Effector memory CD8-positive, alpha-beta T cell (primary cell): Measurements from ENCODE around the gene TRAF4.
"Not testable (repeated sequence)": the region's sequence is repeated elsewhere in the genome, so short reads cannot be mapped to it uniquely, and the experiment has no call there.

Source experiments
- ATAC-seq: fragments of 150-1000 bp; cut with Tn5 transposase; replicated peaks from 2 replicates; pipeline ENCODE4 v1.10.0; 2021; ENCODE audit warnings: mild to moderate bottlenecking, moderate library complexity
- DNase-seq, 3 experiments: peaks; one replicate each; pipeline ENCODE4 v3.0.0; 2021
- H3K27ac Mint-ChIP-seq, 2 donors: one replicate each; pipeline ENCODE4 v1.8.0; 2022; ENCODE audit warnings: mild to moderate bottlenecking in 2 of 2, mixed read lengths in 2 of 2, moderate library complexity in 2 of 2
- H3K27me3 Mint-ChIP-seq, 2 donors: one replicate each; pipeline ENCODE4 v1.8.0; 2022; ENCODE audit warnings: mixed read lengths in 2 of 2
- H3K36me3 Mint-ChIP-seq: one replicate; pipeline ENCODE4 v1.8.0; 2022; ENCODE audit warnings: mild to moderate bottlenecking, moderate library complexity, mixed read lengths; ENCODE audit not compliant: insufficient read depth
- H3K4me1 Mint-ChIP-seq, 2 donors: one replicate each; pipeline ENCODE4 v1.8.0; 2022; ENCODE audit warnings: low read depth in 2 of 2, mixed read lengths in 2 of 2
- H3K4me3 Mint-ChIP-seq, 2 donors: one replicate each; pipeline ENCODE4 v1.8.0; 2022; ENCODE audit warnings: mild to moderate bottlenecking in 2 of 2, mixed read lengths in 2 of 2, moderate library complexity in 2 of 2
- H3K9me3 Mint-ChIP-seq, 2 donors: one replicate each; pipeline ENCODE4 v1.8.0; 2022; ENCODE audit warnings: mixed read lengths in 2 of 2

Gene TRAF4

DNA sequence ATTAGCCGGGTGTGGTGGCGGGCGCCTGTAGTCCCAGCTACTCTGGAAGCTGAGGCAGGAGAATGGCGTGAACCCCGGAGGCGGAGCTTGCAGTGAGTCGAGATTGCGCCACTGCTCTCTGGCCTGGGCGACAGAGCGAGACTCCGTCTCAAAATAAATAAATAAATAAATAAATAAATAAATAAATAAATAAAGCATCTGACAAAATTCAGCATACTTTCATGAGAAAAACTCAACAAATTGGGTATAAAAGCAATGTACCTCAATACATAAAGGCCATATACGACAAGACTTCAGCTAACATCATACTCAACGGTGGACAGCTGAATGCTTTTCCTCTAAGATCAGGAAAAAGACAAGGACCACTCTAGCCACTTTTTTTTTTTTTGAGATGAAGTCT is 35.8 kb downstream of the TRAF4 start:
- not testable (repeated sequence) for H3K27ac Mint-ChIP-seq, ATAC-seq, H3K4me3 Mint-ChIP-seq, H3K9me3 Mint-ChIP-seq, H3K36me3 Mint-ChIP-seq, DNase-seq, H3K27me3 Mint-ChIP-seq
- H3K4me1 Mint-ChIP-seq: peaks cover 18 to 39% of the 10 kb centered on the region in 2 donors

DNA sequence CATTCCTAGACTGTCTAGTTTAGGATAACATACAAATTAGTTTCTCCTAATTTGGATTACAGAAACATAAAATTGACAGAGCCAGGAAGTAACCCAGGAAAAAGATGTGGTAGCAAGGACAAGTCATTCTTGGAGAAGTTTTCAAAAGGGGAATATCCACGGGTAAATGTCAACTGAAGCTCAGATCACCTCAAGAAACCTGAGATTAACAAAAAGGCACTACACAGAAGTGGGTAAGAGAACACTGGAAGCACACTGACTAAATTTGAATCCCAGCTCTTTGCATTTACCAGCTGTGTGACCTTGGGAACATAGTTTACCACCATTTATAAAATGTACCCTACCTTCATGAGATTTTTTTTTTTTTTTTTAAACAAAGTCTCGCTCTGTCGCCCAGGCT is 39.4 kb downstream of the TRAF4 start:
- H3K27me3 Mint-ChIP-seq: no peaks in the 10 kb centered on the region
- ATAC-seq (no peak), DNase-seq (no peak)
- H3K4me1 Mint-ChIP-seq: peaks cover 9 to 27% of the 10 kb centered on the region in 2 donors
- no peak overlapping the region for H3K4me3 Mint-ChIP-seq
- H3K36me3 Mint-ChIP-seq: peaks cover 2% of the 10 kb centered on the region
- H3K9me3 Mint-ChIP-seq: no peaks in the 10 kb centered on the region
- peak overlapping the region; percentile 52 to 60 for H3K27ac Mint-ChIP-seq

DNA sequence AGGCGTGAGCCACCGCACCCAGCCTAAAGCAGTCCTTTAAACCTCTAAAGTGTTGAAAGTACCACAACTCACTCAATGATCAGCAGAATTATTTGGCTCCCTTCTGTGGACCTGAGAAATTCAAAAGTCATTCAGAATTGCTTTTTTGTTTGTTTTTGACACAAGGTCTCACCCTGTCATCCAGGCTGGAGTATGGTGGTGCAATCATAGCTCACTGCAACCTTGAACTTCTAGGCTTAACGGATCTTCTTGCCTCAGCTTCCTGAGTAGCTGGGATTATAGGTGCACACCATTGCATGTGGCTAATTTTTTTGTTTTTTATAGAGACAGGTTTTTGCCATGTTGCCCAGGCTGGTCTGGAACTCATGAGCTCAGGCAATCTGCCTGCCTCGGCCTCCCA is 44.3 kb downstream of the TRAF4 start:
- ATAC-seq: no peak
- Mint-ChIP-seq H3K36me3 (peaks cover 6% of the 10 kb centered on the region), H3K4me1 (peaks cover 0 to 7% of the 10 kb centered on the region in 2 donors), H3K27me3 (no peaks in the 10 kb centered on the region), H3K4me3 (no peak overlapping the region), H3K9me3 (no peaks in the 10 kb centered on the region), H3K27ac (peak overlapping the region in 1 of 2 donors; percentile 25)
- no peak for DNase-seq

DNA sequence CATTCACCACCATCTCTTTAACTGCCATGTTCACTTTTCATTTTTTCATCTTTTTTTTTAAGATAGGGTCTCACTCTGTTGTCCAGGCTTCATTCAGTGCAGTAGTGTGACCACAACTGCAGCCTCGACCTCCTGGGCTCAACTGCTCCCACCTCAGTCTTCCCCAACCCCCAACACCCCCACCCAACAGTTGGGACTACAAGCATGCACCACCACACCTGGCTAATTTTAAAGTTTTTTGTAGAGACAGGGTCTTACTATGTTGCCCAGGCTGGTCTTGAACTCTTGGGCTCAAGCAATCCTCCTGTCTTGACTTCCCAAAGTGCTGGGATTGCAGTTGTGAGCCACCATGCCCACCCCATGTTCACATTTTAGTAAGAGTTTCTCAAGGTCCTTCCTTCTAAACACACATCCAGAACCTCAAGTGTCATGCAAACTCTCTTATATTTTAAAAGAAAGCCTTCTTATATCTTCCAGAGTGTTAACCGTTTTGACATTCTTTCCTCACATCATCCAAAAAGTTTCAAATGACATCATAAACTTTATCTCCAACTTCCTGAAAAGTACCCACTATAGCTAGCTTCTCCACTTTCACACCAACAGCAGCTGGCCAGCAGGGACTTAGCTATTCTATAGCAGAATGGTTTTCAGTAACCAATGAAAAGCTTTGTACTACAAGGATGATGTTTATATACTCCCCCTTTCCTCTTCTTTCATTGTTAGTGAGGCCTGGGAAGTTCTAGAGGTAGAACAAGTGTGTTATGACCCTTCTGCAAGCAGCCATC is 49.3 kb downstream of the TRAF4 start:
- ATAC-seq (no peak), DNase-seq (no peak)
- Mint-ChIP-seq H3K9me3 (no peaks in the 10 kb centered on the region), H3K4me1 (peaks cover 4 to 6% of the 10 kb centered on the region in 2 donors), H3K27ac (peak overlapping the region in 1 of 2 donors; percentile 46), H3K27me3 (no peaks in the 10 kb centered on the region), H3K36me3 (peaks cover 13% of the 10 kb centered on the region), H3K4me3 (no peak overlapping the region)

DNA sequence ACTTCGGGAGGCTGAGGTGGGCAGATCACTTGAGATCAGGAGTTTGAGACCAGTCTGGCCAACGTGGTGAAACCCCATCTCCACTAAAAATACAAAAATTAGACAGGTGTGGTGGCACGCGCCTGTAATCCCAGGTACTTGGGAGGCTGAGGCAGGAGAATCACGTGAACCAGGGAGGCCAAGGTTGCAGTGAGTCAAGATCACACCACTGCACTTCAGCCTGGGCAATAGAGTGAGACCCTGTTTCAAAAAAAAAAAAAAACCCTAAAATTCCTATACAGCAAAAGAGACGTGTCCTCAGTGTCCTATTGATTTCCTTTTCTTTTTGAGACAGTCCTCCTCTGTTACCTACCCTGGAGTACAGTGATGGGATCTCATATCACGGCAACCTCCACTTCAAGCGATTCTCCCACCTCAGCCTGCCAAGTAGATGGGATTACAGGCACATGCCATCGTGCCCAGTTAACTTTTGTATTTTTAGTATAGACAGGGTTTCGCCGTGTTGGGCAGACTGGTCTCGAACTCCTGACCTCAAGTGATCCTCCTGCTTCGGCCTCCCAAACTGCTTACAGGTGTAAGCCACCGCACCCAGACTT is 51.1 kb downstream of the TRAF4 start:
- peaks cover 11% of the 10 kb centered on the region for H3K36me3 Mint-ChIP-seq
- ATAC-seq, H3K27me3 Mint-ChIP-seq, DNase-seq, H3K9me3 Mint-ChIP-seq, H3K4me1 Mint-ChIP-seq, H3K4me3 Mint-ChIP-seq, H3K27ac Mint-ChIP-seq: not testable (repeated sequence)

DNA sequence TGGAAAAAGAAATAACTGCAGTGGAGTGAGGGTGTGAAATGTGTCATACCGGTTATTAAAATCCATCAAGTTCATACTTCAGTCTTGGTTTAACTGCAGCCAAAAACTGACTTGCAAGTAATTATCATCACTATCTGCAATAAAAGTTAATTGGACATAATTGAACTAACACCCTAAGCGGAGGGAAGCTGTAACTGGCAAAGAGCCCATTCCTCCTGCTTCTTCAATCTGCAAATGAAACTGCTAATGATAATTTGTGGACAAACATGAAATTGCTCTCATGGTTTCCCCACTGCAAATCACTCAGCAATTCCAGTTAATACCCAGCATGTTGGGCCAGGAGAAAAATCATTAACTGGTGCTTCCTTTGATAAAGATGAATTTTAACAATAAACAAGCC is 52.3 kb downstream of the TRAF4 start:
- Mint-ChIP-seq H3K4me1 (peaks cover 3 to 4% of the 10 kb centered on the region in 2 donors), H3K4me3 (no peak overlapping the region), H3K36me3 (peaks cover 13% of the 10 kb centered on the region), H3K9me3 (no peaks in the 10 kb centered on the region), H3K27me3 (no peaks in the 10 kb centered on the region), H3K27ac (no peak overlapping the region)
- ATAC-seq (no peak), DNase-seq (no peak)
